ENCODE measurements around the gene ARHGAP15.

ARHGAP15 gene

GRCh38 chr2:143379955-143380354 lies 250.7 kb downstream of the ARHGAP15 start:
- DNase-seq (ENCODE audit: low spot score), result no peak
- TF ChIP-seq, protein P1, sequence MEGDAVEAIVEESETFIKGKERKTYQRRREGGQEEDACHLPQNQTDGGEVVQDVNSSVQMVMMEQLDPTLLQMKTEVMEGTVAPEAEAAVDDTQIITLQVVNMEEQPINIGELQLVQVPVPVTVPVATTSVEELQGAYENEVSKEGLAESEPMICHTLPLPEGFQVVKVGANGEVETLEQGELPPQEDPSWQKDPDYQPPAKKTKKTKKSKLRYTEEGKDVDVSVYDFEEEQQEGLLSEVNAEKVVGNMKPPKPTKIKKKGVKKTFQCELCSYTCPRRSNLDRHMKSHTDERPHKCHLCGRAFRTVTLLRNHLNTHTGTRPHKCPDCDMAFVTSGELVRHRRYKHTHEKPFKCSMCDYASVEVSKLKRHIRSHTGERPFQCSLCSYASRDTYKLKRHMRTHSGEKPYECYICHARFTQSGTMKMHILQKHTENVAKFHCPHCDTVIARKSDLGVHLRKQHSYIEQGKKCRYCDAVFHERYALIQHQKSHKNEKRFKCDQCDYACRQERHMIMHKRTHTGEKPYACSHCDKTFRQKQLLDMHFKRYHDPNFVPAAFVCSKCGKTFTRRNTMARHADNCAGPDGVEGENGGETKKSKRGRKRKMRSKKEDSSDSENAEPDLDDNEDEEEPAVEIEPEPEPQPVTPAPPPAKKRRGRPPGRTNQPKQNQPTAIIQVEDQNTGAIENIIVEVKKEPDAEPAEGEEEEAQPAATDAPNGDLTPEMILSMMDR (IDR thresholded peaks at IDR 0.05; ENCODE audit: extremely low read depth, missing control alignments), result no peak

DNA sequence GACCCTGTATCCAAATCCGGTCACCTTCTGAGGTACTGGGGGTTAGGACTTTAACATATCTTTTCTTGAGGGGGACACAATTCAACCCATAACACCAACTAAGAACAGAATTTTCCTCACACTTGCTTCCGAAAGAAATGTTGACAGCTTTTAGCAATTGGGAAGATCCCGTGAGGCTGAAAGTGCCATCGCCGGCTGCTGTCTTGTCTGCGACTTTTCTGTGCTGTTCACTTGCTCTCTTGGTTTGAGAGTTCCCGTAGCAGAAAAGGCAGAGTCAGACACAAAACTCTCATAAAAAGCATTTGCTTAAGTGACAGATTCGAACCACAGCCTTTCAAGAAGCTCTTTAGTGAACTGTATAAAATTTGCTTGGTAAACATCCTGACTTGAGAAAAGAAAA lies 253.4 kb downstream of the ARHGAP15 start:
- no peak for DNase-seq (ENCODE audit: low spot score)
- TF ChIP-seq, protein P1 (IDR thresholded peaks at IDR 0.05; ENCODE audit: extremely low read depth, missing control alignments), result no peak

- DNase-seq (ENCODE audit: low spot score), result no peak
These were observed 253.8 kb downstream of the ARHGAP15 start for GRCh38 chr2:143383016-143383415.

DNA sequence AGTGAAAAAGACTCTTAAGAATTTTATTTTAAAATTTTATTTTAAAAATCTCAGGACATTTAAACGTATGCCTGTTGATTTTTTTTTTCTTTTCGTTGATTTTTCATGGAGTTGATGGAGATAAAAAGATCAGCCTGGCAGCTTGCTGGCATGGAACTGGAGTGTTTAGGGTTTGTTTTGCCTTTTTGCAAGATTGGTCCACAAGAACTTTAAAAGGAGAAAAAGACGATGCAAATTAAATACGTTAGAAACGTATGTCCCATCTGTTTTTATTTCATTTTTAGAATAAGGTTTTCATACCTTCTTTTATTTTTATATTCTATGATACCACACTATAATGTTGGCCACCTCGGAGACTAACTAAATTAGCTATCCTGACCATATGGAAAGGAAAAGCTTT lies 254.9 kb downstream of the ARHGAP15 start:
- TF ChIP-seq, protein P1 (IDR thresholded peaks at IDR 0.05; ENCODE audit: extremely low read depth, missing control alignments), result no peak
- DNase-seq (ENCODE audit: low spot score), result no peak

More at GRCh38 chr2:143383016-143383415, 253.8 kb downstream of the ARHGAP15 start:
- TF ChIP-seq, protein P1 (IDR thresholded peaks at IDR 0.05; ENCODE audit: extremely low read depth, missing control alignments), result no peak

DNA sequence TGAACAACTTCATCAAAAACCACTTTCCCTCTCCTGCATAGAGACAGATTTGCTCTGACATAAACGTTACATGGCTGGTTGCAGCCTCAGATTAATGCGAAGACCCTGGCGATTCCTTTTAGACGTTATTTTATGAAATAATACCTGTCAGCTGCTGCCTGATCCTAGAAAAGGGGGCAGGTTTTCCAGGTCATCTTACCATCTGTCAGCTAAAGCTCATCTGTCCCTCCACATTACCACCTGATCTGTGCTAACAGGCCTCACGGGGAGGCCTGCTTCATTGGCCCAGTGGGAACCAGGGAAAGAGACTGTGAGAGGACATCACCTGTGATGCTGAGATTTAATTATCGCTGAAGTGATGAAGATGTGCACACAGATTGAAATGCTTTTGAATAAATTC lies 261.0 kb downstream of the ARHGAP15 start:
- no peak for DNase-seq (ENCODE audit: low spot score)
- TF ChIP-seq, protein P1 (IDR thresholded peaks at IDR 0.05; ENCODE audit: extremely low read depth, missing control alignments), result no peak

GRCh38 chr2:143392358-143392757 lies 263.1 kb downstream of the ARHGAP15 start:
- DNase-seq (ENCODE audit: low spot score), result no peak
- TF ChIP-seq, protein P1 (IDR thresholded peaks at IDR 0.05; ENCODE audit: extremely low read depth, missing control alignments), result no peak

DNA sequence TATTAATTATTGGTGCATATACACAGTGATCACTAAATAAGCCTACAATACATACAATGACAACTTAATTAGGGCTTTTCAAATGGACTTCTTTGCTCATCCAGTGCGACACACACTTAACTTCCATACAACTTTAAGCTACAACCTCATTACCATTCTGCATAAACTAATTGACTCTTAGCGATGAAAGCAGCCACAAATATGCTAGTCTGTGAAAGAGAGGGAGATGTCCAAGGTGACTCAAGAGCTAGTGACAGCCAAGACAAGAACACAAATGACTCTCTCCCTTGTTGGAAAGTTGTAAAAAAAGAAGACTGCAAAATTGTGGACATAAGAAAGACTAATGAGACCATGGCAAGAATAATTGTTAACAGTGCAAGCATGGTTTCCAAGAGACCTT lies 264.8 kb downstream of the ARHGAP15 start:
- TF ChIP-seq, protein P1 (IDR thresholded peaks at IDR 0.05; ENCODE audit: extremely low read depth, missing control alignments), result no peak
- no peak for DNase-seq (ENCODE audit: low spot score)
